Measurements from ENCODE around the gene ASMT.
"Not testable (repeated sequence)": the region's sequence is repeated elsewhere in the genome, so short reads cannot be mapped to it uniquely, and the experiment has no call there.

DNA sequence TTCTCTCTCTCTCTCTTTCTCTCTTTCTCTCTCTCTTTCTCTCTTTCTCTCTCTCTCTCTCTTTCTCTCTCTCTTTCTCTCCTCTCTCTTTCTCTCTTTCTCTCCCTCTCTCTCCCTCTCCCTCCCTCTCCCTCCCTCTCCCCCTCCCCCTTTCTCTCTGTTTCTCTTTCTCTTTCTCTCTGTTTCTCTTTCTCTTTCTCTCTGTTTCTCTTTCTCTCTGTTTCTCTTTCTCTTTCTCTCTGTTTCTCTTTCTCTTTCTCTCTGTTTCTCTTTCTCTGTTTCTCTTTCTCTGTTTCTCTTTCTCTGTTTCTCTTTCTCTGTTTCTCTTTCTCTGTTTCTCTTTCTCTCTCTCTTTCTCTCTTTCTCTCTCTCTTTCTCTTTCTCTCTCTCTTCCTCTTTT lies 67.0 kb downstream of the ASMT start:
- not testable (repeated sequence) for TF ChIP-seq POLR2A, POLR2AphosphoS5, TAF1 (IDR thresholded peaks at IDR 0.05; ENCODE audit: low read depth, low read length)

Data from GM12891 (cell line).